Measurements from ENCODE around the gene CRYBG1.

Gene CRYBG1

DNA sequence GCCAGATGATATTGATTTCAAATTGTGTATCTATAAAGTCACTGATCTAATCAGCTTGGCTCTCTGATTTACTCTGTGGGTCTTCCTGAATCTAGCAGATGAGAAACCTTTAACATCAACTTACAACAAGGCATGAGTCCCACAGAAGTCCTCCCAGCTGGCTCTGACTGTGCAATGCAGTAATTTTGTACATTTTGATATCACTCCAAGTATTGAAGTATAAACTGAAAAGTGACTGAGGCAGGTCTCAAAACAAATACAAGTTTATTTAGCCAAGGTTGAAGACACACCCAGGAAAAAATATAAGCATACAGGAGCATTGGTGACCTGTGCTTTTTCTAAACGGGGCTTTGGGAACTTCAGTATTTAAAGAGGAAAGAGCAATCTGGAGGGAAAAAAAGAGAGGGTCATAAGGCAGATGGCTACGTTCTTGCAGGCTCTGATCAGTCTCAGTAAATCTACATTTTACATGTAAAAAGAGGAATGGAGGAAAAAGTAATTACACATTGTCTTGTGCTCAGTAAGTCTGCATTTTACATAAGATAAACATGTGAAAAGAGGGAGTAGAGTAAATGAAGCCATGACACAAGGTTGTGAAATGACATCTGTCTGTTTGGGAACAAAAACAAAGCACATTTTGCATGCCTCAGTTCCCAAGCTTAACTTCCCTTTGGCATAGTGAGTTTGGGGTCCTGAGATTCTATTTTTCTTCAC is 59.5 kb downstream of the CRYBG1 start:
- no peak for DNase-seq (ENCODE audit: low read depth in 1 of 2, low spot score in 1 of 2)

DNA sequence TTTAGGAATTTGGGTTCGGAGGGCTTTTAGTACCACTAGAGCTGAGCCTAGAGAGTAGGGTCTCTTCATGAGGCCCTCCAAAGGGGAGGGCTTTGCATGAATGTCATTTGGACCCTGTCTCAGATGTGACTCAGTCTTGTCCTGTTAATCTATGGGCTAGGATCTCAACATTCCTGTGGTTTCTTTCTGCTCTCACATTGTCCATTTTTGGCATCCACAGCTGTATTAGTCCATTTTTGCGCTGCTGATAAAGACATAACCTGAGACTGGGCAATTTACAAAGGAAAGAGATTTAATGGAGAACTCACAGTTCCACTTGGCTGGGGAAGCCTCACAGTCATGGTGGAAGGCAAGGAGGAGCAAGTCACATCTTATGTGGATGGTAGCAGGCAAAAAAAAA is 61.0 kb downstream of the CRYBG1 start:
- DNase-seq (ENCODE audit: low read depth in 1 of 2, low spot score in 1 of 2), result no peak

DNA sequence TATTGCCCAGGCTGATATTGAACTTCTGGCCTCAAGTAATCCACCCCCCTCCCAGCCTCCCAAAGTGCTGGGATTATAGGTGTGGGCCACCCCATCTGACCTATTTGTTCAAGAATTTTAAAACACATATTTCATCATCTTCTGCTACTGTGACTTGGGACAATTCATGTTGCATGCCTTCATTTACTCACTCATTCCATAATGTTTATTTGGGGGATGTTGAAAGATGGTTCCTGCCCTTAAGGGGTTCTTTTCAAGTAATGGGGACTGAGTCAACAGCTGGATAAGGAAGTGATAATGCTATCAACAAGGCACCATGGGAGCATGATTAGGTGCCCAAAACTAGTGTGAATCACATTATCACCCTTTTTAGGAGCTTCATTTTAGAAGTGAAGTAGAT is 62.0 kb downstream of the CRYBG1 start:
- DNase-seq (ENCODE audit: low read depth in 1 of 2, low spot score in 1 of 2), result no peak

DNA sequence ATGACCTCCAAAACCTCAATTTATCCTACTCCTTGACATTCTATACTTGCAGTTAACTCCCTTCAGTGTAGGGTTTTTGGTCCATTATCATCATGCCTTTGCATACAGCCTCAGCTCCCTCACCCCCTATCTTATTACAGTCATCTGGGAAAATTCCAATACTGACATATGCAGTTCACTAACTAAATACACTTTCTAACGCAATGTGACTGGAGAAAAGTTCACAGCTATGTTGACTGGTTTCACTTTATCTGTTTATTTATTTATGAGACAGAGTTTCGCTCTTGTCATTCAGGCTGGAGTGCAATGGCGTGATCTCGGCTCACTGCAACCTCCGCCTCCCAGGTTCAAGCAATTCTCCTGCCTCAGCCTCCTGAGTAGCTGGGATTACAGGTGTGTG is 64.9 kb downstream of the CRYBG1 start:
- DNase-seq (ENCODE audit: low read depth in 1 of 2, low spot score in 1 of 2), result no peak

DNA sequence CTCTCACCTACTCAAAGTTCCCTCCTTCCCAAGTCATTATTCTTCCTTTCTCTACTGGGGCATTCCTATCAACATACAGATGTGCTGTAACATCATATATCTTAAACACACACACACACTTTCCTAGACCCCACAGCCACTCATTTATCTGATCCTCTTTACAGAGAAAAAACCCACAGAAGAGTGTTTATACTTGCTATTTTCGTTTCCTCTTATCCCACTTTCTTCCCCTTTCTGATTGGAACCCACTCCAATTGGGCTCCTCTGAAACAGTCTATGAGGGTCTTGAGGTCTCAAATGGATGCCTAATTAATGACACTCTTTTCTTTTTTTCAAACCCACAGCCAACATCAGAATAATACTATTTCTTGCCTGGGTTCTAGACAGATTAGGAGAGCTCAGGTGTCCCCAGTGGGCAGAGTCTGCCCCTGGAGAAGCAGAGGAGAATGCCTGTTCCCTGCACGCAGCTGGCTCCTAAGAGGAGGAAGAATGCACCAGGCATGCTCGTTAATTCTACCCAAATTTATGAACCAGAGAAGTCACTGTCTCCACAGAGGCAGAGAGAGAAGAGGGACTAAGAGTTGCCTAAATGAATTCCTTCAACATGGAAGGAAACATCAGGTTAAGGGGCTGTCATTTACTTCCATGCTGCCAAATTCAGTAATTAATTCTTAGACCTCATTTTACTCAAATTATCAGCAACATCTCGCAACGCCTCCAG is 65.9 kb downstream of the CRYBG1 start:
- DNase-seq (ENCODE audit: low read depth in 1 of 2, low spot score in 1 of 2), result no peak

DNA sequence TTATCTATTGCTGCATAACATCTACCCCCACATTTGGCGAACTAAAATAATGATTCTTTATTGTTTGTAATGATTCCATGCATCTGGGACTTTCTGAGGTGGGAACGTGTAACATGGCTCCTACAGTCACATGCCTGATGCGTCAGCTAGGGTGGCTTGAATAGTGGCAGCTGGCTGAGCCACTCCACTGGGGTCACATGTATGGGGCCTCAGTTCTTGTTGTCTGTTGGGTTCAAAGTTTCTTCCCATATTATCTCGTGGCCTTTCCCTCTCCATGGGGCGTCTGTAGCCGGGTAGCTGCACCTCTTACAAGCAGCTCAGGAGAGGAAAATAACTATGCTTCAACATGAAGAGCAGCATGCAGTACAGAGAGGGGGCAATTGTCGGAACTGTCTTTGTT is 69.9 kb downstream of the CRYBG1 start:
- DNase-seq (ENCODE audit: low read depth in 1 of 2, low spot score in 1 of 2), result no peak

DNA sequence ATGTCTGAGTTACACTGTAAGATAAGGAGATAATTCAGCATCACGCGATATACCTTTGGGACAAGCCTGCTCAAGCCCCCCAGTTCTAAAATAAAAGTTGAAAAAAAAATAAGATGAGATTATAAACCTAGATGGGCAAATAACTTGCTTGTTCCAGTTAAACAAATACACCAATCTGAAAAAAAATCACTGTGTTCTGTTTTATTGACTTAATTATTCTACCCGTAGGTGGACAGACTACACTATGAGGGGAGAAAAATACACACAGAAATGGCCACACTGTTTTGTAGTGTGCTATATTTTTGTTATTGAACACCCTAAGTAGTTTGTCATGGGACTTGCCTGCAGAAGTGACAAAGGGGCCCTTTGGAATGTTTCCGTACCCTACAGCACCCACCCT is 70.9 kb downstream of the CRYBG1 start:
- DNase-seq (ENCODE audit: low read depth in 1 of 2, low spot score in 1 of 2), result no peak

DNA sequence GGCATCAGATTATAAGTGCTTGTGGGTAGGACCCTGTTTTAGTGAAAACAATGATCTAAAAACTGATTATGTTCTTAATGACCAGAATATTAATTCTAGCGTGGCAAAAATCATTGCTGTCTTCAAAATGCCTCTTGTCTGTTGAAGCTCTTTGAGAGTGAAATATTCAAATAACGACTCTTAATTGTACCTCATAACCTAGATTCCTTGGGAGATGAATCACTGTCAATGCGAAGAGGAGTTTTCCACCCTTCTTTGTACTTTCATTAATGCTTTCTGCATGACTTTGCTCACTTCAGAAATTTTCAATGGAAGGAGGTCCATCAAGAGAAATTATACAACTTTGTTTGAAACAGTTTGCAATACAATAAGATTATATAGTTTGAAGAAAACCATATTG is 71.5 kb downstream of the CRYBG1 start:
- no peak for DNase-seq (ENCODE audit: low read depth in 1 of 2, low spot score in 1 of 2)

DNA sequence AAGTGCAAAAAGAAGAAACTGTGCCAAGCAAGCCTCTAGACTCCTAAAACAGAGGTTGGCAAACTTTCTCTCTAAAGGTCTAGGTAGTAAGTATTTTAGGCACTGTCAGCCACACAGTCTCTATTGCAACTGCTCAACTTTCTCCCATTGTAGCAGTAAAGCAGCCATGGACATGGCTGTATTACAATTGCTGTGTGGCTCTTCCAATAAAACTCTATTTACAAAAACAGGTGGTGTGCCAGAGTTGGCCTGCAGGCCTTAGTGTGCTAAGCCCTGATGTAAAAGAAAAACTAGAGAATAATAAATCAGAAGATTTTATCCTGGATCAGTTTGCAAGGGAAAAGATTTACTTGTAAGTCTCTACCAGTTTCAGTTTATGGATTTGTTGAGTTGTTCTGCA is 74.0 kb downstream of the CRYBG1 start:
- DNase-seq (ENCODE audit: low read depth in 1 of 2, low spot score in 1 of 2), result no peak

DNA sequence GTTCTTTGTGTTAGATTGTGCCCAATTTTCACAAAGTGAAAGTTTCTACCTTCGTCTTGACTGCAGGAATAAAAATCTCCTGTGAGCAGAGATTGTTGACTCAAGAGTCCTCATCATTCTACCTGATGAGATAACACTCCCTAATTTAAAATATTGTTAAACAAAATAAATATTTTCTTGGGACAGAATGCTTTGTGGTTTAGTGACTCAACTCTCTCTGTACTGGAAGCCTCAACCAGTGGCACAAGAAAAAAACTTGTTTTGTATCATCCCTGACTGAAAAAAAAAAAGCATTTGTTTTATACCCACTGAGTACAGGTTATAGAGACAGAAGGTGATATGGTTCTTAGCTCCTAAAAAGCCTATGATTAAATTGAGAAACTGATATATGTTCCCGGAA is 78.9 kb downstream of the CRYBG1 start:
- DNase-seq (ENCODE audit: low read depth in 1 of 2, low spot score in 1 of 2), result no peak

DNA sequence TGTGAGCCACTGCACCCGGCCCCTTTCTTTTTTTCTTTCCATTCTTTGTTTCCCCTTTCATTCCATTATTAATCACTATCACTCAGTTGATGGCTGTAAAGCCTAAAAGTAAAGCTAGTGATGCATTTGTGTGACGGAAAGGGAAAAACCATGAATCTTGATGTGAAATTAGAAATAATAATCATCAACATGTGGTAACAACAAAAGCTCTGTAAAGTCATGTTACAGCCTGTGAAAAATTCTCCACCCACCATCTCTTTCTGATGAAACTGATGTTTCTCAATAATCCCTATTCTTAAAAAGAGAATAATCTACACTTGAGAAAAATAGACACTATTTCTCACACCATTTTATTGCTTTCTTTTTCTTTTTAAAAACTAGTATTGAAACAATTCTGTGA is 80.0 kb downstream of the CRYBG1 start:
- no peak for DNase-seq (ENCODE audit: low read depth in 1 of 2, low spot score in 1 of 2)

DNA sequence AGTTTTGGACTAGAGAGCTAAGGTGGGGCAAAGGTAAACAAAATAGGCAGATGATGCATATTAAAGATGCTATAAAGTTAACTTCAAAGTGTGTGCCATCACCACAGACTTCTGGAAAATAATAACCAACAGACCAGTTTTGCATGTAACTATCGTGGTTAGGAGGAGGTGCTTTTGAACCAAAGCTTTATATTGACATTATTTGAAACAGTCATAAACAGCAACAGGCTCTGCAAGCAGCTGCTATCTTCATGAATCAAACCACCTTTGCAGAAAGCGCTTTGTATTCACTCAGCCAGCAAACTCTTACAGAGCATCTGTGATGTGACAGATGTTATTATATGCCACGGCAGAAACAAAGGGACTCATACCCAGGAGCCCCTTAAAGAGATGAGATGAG is 81.9 kb downstream of the CRYBG1 start:
- DNase-seq (ENCODE audit: low read depth in 1 of 2, low spot score in 1 of 2), result no peak

DNA sequence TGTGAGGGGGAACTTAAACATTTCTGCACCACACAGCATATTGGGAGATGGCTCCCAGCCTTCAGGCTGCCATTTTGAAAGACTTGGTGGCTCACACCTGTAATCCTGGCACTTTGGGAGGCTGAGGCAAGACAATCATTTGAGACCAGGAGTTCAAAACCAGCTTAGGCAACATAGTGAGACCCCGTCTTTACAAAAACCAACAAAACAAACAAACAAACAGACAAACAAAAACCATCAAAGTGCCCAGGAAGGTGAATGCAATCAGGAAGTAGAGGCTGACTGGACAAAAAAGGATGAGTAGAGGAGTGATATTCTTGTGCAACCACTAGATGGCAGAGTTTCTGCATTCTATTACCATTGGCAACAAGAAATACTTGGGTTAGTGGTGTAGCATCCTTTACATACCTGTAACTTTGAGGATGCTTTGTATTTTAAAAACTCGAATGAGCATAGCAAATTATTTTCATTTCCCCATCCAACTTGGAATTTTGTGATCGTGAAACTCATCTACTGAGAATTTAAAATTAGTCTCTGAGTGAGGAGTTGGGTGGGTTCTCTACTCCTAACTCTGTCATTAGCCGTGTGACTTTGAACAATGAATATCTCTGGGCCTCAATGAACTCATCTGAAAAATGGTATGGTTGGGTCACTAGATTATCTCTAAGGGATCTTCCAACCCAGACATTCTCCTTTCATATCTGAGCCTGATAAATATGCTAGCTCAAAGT is 84.4 kb downstream of the CRYBG1 start:
- DNase-seq (ENCODE audit: low read depth in 1 of 2, low spot score in 1 of 2), result no peak

DNA sequence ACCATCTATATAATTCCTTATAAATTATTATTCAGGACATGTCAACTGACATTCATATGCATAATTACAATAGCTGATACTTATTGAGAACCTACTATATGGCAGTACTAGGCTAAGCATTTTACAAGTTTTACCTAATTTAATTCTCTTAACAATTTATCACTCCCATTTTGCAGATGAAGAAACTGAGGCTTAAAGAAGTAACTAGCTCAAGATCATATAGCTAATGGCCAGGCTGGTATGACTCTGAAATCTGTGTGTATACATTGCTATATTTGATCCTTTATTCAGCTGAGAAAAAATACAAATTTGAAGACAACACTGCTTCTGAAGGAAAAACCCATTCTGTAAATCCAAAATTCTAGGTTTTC is 85.0 kb downstream of the CRYBG1 start:
- no peak for DNase-seq (ENCODE audit: low read depth in 1 of 2, low spot score in 1 of 2)

DNA sequence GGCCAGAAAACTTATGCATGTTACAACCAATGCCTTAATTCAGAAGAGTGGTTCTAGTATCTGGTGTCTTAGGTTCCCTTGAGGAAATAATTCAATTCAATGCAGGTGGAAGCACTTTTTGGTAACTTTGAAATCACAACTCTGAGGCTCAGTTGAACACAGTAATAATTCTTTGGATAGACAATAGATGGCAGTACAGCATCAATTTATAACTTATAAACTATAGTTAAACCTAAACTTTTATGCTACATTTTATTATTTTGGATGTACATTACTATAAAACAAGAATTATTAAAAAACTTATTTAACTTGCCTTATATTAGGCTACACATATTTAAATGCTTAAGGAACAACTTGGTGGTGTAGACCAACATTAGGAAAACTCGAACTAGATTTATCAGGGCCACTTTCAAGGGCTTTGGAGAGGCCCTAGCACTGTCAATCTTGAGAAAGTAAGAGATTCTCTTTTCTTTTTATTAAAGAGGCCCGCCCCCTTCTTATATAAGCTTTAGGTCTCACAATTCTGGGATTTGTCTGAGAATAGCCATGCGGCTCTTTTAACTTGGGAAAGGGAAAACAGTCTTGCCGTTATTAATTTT is 85.9 kb downstream of the CRYBG1 start:
- no peak for DNase-seq (ENCODE audit: low read depth in 1 of 2, low spot score in 1 of 2)

DNA sequence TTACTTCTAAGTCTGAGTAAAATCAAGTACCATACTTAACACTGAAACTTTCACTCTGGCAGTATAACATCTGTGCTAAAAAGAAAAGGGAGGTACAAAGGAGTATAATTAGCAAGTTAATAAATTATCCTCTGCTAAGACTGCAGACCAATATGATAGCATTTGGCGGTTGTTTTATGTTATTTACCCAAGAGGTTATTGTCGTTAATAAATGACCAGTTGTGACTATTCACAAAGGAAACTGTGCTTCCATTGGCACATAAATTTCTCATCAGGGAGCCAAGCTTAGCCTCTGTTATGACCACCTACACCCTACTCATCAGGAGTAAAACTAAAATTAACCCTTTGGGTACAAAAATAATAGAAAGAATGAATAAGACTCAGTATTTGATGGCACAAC is 86.5 kb downstream of the CRYBG1 start:
- no peak for DNase-seq (ENCODE audit: low read depth in 1 of 2, low spot score in 1 of 2)

DNA sequence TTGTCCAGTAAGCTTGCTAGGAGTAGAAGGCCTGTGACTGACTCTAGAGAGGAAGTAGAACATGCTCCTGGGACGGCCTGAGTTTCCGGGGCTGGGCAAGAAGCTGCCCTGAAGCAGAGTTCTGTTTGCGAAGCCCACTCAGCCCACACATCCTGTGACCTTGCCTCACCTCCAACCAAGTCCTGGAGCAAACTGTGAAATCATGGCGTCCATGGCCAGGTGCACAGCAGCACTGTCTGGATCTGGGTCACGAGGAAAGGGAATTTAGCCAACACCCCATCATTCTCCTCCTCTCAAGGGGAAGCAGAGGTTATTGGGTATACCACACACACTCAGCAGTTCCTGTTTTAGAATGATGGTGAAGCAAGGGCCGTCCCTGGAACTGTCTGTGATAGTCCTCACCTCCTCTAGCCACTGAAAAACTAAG is 87.5 kb downstream of the CRYBG1 start:
- DNase-seq (ENCODE audit: low read depth in 1 of 2, low spot score in 1 of 2), result no peak

DNA sequence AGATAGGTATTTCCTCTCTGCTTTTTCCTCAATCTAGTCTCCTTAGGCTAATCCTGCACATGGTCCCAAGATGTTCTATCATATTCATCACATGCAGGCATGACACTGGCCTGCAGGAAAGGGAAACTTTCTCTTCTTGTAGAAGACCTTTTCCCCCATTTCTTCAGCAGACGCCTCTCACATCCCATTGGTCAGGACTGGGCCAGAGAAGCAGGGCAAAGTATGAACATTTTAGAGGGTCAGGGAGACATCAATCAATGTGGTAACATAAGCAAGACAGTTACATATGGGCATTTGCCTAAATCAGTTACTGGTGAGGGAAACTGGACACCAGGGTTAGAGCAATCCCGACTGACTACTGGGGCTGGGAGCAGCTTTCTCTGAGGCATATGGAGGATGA is 90.1 kb downstream of the CRYBG1 start:
- no peak for DNase-seq (ENCODE audit: low read depth in 1 of 2, low spot score in 1 of 2)

DNA sequence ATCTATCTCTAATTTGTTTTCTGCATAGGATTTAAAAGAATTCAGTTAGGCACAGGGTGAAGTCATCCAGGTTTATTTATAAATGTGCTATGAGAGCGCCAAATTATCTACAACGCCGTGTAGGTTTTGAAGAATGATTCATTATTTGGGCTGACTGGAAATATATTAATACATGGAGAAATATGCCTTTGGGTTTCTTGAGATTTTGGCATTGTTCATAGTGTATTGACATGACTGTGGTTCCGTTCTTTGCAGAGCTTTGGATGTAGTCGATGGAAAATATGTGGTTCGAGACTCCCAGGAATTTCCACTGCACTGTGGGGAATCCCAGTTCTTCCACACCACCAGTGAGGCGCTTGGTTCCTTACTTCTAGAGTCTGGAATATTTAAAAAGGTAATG is 90.9 kb downstream of the CRYBG1 start:
- DNase-seq (ENCODE audit: low read depth in 1 of 2, low spot score in 1 of 2), result no peak

DNA sequence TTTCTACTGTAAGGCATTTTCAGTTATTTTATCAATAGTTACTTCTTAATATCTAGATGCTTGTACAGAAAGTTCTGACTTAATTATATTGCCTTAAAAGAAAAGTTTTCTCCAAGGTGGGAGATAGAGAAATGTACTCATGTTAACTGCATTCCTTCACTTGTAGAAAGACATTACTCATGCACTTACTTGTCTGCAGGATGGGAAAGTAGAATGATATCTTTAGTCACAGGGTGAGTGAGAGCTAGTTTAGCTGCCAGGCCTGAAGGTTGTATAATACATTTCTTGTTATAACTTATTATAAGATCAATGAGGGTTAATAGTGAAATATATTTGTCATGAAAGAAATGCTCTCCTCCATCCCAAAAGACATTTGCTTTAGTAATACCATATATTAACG is 92.1 kb downstream of the CRYBG1 start:
- no peak for DNase-seq (ENCODE audit: low read depth in 1 of 2, low spot score in 1 of 2)

DNA sequence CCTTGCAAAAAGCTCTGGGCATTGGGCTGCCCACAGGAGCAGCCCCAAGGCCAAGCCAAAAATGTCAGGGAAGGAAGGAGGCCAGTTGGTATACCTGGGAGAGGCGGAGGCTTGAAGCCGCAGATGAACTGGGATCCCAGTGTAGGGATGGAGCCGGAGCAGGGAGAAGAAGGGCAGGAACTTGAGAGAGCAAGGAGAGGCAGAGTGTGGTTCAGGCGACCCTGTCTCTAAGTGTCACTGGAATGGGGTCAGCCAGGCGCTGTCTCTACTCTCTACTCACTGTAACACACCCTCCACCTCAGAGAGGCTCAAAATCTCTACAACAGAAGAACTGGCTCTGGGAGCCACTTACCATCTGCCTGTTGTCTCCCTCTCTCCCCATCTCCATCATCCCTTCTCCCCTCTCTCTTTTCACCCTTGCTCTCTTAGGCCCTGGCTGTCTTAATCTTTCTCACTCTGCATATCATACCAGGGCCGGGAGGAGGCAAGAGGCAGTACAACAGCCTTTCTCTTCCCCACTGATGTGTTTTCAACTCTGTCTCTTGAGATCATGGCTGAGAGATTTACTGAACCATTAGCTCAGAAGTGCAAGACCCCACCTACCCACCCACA is 93.3 kb downstream of the CRYBG1 start:
- DNase-seq (ENCODE audit: low read depth in 1 of 2, low spot score in 1 of 2), result no peak

DNA sequence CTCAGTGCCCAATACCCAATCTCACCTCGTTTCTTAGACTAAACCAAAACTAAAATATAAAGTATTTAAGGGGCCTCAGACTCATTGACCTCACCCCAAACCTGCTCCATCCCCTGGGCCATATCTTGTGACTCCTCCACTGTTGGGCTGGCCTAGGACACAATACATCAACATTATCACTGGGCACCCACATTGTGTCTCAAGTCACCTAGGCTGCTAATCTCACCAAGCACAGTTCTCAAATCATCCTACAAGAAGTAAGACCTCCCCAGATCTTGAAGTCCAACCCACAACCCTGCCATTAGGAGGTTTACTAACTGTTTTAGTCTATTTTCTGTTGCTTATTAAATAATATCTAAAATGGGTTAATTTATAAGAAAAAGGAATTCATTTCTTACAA is 96.2 kb downstream of the CRYBG1 start:
- no peak for DNase-seq (ENCODE audit: low read depth in 1 of 2, low spot score in 1 of 2)

All from activated T-helper 1 cell treated with anti-CD3 and anti-CD28 coated beads, Interleukin-2, amount 50 U/mL, for 16 hours (primary cell).